Loucy (cell line): ENCODE results near the gene BTD.

Source experiments
- CTCF ChIP-seq: fragments of 200-600 bp; sonication (generic); conservative IDR thresholded peaks from 2 replicates; pipeline ENCODE4 v1.5.1; 2014; ENCODE audit warnings: mild to moderate bottlenecking, antibody characterized with exemption, low read length
- EZH2phosphoT487 ChIP-seq: fragments of 200-600 bp; IDR thresholded peaks from 2 replicates; pipeline ENCODE4 v1.6.1; 2018; ENCODE audit warnings: antibody characterized with exemption, mild to moderate bottlenecking, moderate library complexity, borderline replicate concordance

DNA sequence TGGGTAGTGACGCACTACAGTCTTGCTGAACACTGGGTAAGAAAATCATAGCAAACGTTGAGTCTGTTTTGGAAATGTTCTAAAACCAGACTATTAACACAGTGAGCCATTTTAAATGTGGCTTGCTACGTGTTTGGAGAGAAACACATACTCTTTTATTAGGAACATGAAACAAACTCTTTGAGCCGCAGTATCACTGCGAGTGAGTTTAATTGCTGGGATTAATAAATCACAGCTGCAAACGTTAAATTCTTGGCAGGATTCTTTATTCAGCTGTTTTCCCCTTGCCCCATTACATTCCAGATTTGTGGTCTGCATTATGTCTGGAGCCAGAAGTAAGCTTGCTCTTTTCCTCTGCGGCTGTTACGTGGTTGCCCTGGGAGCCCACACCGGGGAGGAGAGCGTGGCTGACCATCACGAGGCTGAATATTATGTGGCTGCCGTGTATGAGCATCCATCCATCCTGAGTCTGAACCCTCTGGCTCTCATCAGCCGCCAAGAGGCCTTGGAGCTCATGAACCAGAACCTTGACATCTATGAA is 33.6 kb downstream of the BTD start:
- no peak for TF ChIP-seq CTCF
- TF ChIP-seq EZH2phosphoT487 = no peak
